ENCODE measurements around the gene KRT20. TPM values are rescaled to one million over a fixed set of nuclear protein-coding genes. Genes with fewer than 3 reads are reported as not detected.
"Not testable (repeated sequence)": the region's sequence is repeated elsewhere in the genome, so short reads cannot be mapped to it uniquely, and the experiment has no call there.

Gene KRT20
- total RNA-seq, 6 experiments from 2014 or later = not detected

- Histone ChIP-seq H3K27ac (no peak within 1 kb of the TSS), H3K4me1 (no peaks in the 10 kb centered on the region), H3K4me3 (no peak within 1 kb of the TSS), H3K36me3 (no peaks in the 10 kb centered on the region), H3K9me3 (no peaks in the 10 kb centered on the region), H3K27me3 (no peaks in the 10 kb centered on the region)
- ATAC-seq (no peak), DNase-seq (no peak)
- 93% methylated on average over 8 of the region's 8 CpGs for WGBS (ENCODE audit: insufficient coverage, low coverage, low lambda C conversion rate, missing lambda C conversion rate)
- intact Hi-C loops (cut with DNase I) = no loop called here
- TF ChIP-seq POLR2A (IDR thresholded peaks at IDR 0.05) = no peak
- TF ChIP-seq, protein P1, sequence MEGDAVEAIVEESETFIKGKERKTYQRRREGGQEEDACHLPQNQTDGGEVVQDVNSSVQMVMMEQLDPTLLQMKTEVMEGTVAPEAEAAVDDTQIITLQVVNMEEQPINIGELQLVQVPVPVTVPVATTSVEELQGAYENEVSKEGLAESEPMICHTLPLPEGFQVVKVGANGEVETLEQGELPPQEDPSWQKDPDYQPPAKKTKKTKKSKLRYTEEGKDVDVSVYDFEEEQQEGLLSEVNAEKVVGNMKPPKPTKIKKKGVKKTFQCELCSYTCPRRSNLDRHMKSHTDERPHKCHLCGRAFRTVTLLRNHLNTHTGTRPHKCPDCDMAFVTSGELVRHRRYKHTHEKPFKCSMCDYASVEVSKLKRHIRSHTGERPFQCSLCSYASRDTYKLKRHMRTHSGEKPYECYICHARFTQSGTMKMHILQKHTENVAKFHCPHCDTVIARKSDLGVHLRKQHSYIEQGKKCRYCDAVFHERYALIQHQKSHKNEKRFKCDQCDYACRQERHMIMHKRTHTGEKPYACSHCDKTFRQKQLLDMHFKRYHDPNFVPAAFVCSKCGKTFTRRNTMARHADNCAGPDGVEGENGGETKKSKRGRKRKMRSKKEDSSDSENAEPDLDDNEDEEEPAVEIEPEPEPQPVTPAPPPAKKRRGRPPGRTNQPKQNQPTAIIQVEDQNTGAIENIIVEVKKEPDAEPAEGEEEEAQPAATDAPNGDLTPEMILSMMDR (IDR thresholded peaks at IDR 0.05) = no peak
Observed at GRCh38 chr17:40866838-40867237, 18.2 kb downstream of the KRT20 start, which contains the start of gene KRT12. Gene KRT12, minus strand, starts transcription at chr17:40867223. Its CDS starts 37 bp downstream, at chr17:40867186.

DNA sequence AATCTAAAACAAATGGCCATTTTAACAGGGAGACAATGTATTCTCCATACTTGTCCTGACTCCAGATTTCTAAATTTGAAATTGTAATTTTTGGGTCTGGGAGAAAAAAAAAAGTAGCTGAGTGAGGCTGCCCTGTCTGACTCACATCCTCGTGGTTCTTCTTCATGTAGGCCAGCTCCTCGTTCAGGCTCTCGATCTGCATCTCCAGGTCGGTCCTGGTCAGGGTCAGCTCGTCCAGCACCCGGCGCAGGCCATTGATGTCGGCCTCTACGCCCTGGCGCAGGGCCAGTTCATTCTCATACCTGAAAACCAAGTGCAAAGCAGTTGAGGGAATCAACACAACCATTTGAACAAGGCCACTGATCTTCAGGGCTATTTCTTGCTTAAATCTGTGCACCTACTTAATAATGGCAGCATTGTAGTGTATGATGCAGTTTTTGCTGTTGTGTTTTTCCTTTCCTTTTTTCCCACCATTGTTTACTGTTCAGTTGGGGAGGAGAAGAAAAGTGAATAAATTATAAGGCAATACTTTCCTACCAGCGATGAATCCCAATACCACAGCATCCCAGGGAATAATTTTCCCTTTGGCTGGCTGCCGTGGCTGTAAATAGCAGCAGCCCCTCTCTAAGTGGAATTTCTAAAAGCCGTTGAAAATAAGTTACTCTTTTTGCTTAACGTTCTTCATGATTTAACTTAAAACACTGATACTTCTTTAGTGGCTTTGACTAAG, 20.2 kb downstream of the KRT20 start:
- Histone ChIP-seq H3K4me1 (no peaks in the 10 kb centered on the region), H3K36me3 (no peaks in the 10 kb centered on the region), H3K27me3 (no peaks in the 10 kb centered on the region), H3K9me3 (no peaks in the 10 kb centered on the region), H3K4me3 (no peak overlapping the region), H3K27ac (no peak overlapping the region)
- 70% methylated on average over 5 of the region's 14 CpGs for WGBS (ENCODE audit: insufficient coverage, low coverage, low lambda C conversion rate, missing lambda C conversion rate)
- intact Hi-C loops (cut with DNase I) = no loop called here
- DNase-seq (no peak), ATAC-seq (no peak)
- TF ChIP-seq, protein P1 (IDR thresholded peaks at IDR 0.05) = no peak
- TF ChIP-seq POLR2A (IDR thresholded peaks at IDR 0.05) = no peak

GRCh38 chr17:40862985-40863733, 21.9 kb downstream of the KRT20 start:
- H3K4me3 ChIP-seq = no peak overlapping the region
- no peak for ATAC-seq
- WGBS (ENCODE audit: insufficient coverage, low coverage, low lambda C conversion rate, missing lambda C conversion rate) = 45% methylated on average over 34 of the region's 39 CpGs
- no peaks in the 10 kb centered on the region for H3K36me3 ChIP-seq
- intact Hi-C loops (cut with DNase I) = no loop called here
- H3K9me3 ChIP-seq = no peaks in the 10 kb centered on the region
- H3K27me3 ChIP-seq = no peaks in the 10 kb centered on the region
- no peaks in the 10 kb centered on the region for H3K4me1 ChIP-seq
- TF ChIP-seq POLR2A (IDR thresholded peaks at IDR 0.05) = no peak
- TF ChIP-seq, protein P1 (IDR thresholded peaks at IDR 0.05) = no peak
- no peak overlapping the region for H3K27ac ChIP-seq
- no peak for DNase-seq

GRCh38 chr17:40859536-40859935, 25.5 kb downstream of the KRT20 start:
- H3K4me1 ChIP-seq = no peaks in the 10 kb centered on the region
- no peak for DNase-seq
- WGBS (ENCODE audit: insufficient coverage, low coverage, low lambda C conversion rate, missing lambda C conversion rate) = 73% methylated on average over 2 of the region's 2 CpGs

DNA sequence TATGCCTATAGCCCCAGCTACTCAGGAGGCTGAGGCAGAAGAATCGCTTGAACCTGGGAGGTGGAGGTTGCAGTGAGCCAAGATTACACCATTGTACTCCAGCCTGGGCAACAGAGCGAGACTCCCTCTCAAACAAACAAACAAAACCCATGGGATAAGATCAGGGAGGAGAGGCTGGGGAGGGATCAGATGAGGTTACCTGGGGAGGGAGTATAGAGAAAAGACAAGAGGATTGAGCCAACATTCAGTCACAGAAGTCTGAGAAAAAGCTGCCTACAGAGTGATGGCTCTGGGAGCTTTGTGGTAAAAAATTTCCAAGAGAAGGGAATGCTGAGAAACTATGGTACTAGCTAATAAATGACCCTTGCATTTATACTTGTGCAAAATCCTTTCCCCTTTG, 26.4 kb downstream of the KRT20 start:
- H3K4me1 ChIP-seq; intact Hi-C loops (cut with DNase I); H3K4me3 ChIP-seq; ATAC-seq; DNase-seq; H3K36me3 ChIP-seq; H3K27me3 ChIP-seq; H3K27ac ChIP-seq; H3K9me3 ChIP-seq: not testable (repeated sequence)
- WGBS (ENCODE audit: insufficient coverage, low coverage, low lambda C conversion rate, missing lambda C conversion rate) = 70% methylated on average over 2 of the region's 2 CpGs

More at GRCh38 chr17:40859536-40859935, 25.5 kb downstream of the KRT20 start:
- no peaks in the 10 kb centered on the region for H3K36me3 ChIP-seq
- no peak overlapping the region for H3K4me3 ChIP-seq
- TF ChIP-seq POLR2A (IDR thresholded peaks at IDR 0.05) = no peak
- TF ChIP-seq, protein P1 (IDR thresholded peaks at IDR 0.05) = no peak
- ATAC-seq = no peak
- H3K27ac ChIP-seq = no peak overlapping the region
- H3K9me3 ChIP-seq = no peaks in the 10 kb centered on the region
- no peaks in the 10 kb centered on the region for H3K27me3 ChIP-seq
- intact Hi-C loops (cut with DNase I) = no loop called here
